C4-2B (cell line): ENCODE results near the gene CD300LD.

Source experiments
- ZFX ChIP-seq: fragments of 450-650 bp; IDR thresholded peaks from 2 replicates; pipeline ENCODE4 v1.6.1; 2017
- TF ChIP-seq, protein P1 (sequence below): fragments of 450-650 bp; conservative IDR thresholded peaks from 2 replicates; pipeline ENCODE4 v1.5.1; 2017; ENCODE audit warnings: mild to moderate bottlenecking

DNA sequence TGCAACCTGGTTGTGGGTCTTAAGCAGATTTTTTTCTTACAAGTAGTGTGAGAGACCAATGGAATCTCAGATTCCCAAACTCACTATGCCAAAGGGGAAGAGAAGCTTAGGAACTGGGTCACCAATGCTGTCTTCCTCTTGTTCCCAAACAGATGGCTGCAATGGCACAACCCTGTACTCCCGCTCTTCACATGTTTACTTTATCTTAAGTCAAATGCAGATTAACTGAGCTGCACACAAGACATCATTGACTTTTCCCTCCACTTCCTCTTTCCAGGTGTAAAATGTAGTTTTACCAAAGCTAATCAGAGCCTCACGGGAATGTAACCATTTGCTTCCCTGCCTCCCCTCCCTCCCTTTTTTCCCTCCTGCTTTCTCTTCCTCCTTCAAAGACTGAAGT is 45.8 kb upstream of the CD300LD start:
- TF ChIP-seq, protein P1, sequence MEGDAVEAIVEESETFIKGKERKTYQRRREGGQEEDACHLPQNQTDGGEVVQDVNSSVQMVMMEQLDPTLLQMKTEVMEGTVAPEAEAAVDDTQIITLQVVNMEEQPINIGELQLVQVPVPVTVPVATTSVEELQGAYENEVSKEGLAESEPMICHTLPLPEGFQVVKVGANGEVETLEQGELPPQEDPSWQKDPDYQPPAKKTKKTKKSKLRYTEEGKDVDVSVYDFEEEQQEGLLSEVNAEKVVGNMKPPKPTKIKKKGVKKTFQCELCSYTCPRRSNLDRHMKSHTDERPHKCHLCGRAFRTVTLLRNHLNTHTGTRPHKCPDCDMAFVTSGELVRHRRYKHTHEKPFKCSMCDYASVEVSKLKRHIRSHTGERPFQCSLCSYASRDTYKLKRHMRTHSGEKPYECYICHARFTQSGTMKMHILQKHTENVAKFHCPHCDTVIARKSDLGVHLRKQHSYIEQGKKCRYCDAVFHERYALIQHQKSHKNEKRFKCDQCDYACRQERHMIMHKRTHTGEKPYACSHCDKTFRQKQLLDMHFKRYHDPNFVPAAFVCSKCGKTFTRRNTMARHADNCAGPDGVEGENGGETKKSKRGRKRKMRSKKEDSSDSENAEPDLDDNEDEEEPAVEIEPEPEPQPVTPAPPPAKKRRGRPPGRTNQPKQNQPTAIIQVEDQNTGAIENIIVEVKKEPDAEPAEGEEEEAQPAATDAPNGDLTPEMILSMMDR = no peak
- no peak for TF ChIP-seq ZFX
